GM23248 (cell line): ENCODE measurements around the gene ANKRD34C.

Experiments used
- EZH2 ChIP-seq: fragments of 200-600 bp; sonication (generic); IDR thresholded peaks from 2 replicates; pipeline ENCODE4 v1.6.1; 2018; ENCODE audit warnings: antibody characterized with exemption, mild to moderate bottlenecking; ENCODE audit not compliant: insufficient read depth, poor library complexity, severe bottlenecking
- EZH2phosphoT487 ChIP-seq: fragments of 200-600 bp; sonication (generic); IDR thresholded peaks from 2 replicates; pipeline ENCODE4 v1.6.1; 2018; ENCODE audit warnings: antibody characterized with exemption, moderate library complexity, mild to moderate bottlenecking, low read depth; ENCODE audit not compliant: insufficient read depth

- no peak for TF ChIP-seq EZH2phosphoT487
- no peak for TF ChIP-seq EZH2
Measured at GRCh38 chr15:79248183-79248582, 34.3 kb upstream of the ANKRD34C start.
